ENCODE measurements around the gene BSG.
A peak's percentile ranks its signal among the peaks of the same experiment; 100 is the strongest.

The BSG gene

GRCh38 chr19:570937-571565 lies 1.3 kb upstream of the BSG start:
- peak in 1 of 10 donors; percentile 76 for DNase-seq

GRCh38 chr19:571566-571974 lies 826 bp upstream of the BSG start:
- DNase-seq = no peak
- intact Hi-C loops (cut with DNase I) = loop anchor here (2.0 kb wide), 1 partner anchor 39 kb away; no protein-coding TSS in a partner anchor

More at GRCh38 chr19:570937-571565, 1.3 kb upstream of the BSG start:
- intact Hi-C loops (cut with DNase I) = loop anchor here (2.0 kb wide), 1 partner anchor 38 kb away; no protein-coding TSS in a partner anchor

GRCh38 chr19:572743-573518 lies 535 bp downstream of the BSG start:
- intact Hi-C loops (cut with DNase I) = no loop called here
- peak in 2 of 10 donors; percentile 29 to 87 for DNase-seq

GRCh38 chr19:573519-573825 lies 1.1 kb downstream of the BSG start:
- peak in 1 of 10 donors; percentile 67 for DNase-seq
- intact Hi-C loops (cut with DNase I) = no loop called here

- intact Hi-C loops (cut with DNase I) = no loop called here
- DNase-seq = peak in 4 of 10 donors; percentile 50 to 93 (median 72)
These were observed 2.5 kb downstream of the BSG start for GRCh38 chr19:574658-575526.

GRCh38 chr19:575527-576506 lies 3.4 kb downstream of the BSG start:
- intact Hi-C loops (cut with DNase I) = no loop called here
- peak in 5 of 10 donors; percentile 62 to 93 (median 74) for DNase-seq

GRCh38 chr19:576768-577438 lies 4.5 kb downstream of the BSG start:
- no peak for DNase-seq
- intact Hi-C loops (cut with DNase I) = no loop called here

GRCh38 chr19:577439-578392 lies 5.3 kb downstream of the BSG start:
- no peak for DNase-seq
- intact Hi-C loops (cut with DNase I) = no loop called here

- DNase-seq = peak in 1 of 10 donors; percentile 75
- intact Hi-C loops (cut with DNase I) = no loop called here
These were observed 6.9 kb downstream of the BSG start for GRCh38 chr19:579111-579841.

- peak in 1 of 10 donors; percentile 66 for DNase-seq
- intact Hi-C loops (cut with DNase I) = no loop called here
These were observed 7.4 kb downstream of the BSG start for GRCh38 chr19:579842-580155.

- DNase-seq = no peak
- intact Hi-C loops (cut with DNase I) = no loop called here
These were observed 8.0 kb downstream of the BSG start for GRCh38 chr19:580274-580835.

GRCh38 chr19:581399-582111 lies 9.2 kb downstream of the BSG start:
- intact Hi-C loops (cut with DNase I) = no loop called here
- peak in 1 of 10 donors; percentile 19 for DNase-seq

- DNase-seq = no peak
- intact Hi-C loops (cut with DNase I) = no loop called here
These were observed 10.3 kb downstream of the BSG start for GRCh38 chr19:582497-583197.

GRCh38 chr19:583198-583967 lies 11.0 kb downstream of the BSG start:
- intact Hi-C loops (cut with DNase I) = no loop called here
- DNase-seq = peak in 1 of 10 donors; percentile 82

- intact Hi-C loops (cut with DNase I) = no loop called here
These were observed 11.5 kb downstream of the BSG start for GRCh38 chr19:583968-584239.

More at GRCh38 chr19:583968-584239, 11.5 kb downstream of the BSG start:
- no peak for DNase-seq
